GM12878 (cell line): ENCODE data around the gene CDH4. TPM values are rescaled to one million over a fixed set of nuclear protein-coding genes. Genes with fewer than 3 reads are reported as not detected.

ENCODE experiments used
- ATAC-seq: fragments of 200-7000 bp; cut with Tn5 transposase; 3 replicates; pipeline ENCODE4 v1.9.1; 2020; ENCODE audit warnings: mild to moderate bottlenecking, moderate library complexity
- BruUV-seq: library from RNA; stranded (reverse); fragments of 400-500 nt; replicated peaks from 2 replicates; lab custom pipeline; 2021; lab: Mats Ljungman, UMichigan
- CTCF ChIA-PET: fragments of 300-600 bp; sonication (Branson Sonifier 250); formaldehyde crosslinking; extraction: SDS; loops from one replicate; lab custom pipeline; 2021; ENCODE audit warnings: inconsistent platforms; lab: Yijun Ruan, JAX
- POLR2A ChIA-PET: fragments of 350-600 bp; formaldehyde crosslinking; extraction: SDS; loops from one replicate; lab custom pipeline; 2021; ENCODE audit warnings: inconsistent platforms; lab: Charles Lee
- RAD21 ChIA-PET: fragments of 300-600 bp; sonication (Branson Sonifier 250); formaldehyde crosslinking; loops from one replicate; lab custom pipeline; 2023; ENCODE audit warnings: antibody characterized with exemption; ENCODE audit not compliant: unreplicated experiment; lab: Charles Lee
- SMC1A ChIA-PET: fragments of 300-600 bp; sonication (Branson Sonifier 250); formaldehyde crosslinking; loops from one replicate; lab custom pipeline; 2023; ENCODE audit not compliant: unreplicated experiment, uncharacterized antibody; lab: Charles Lee
- DNase-seq: peaks from one replicate; pipeline ENCODE4 v3.0.0-alpha.2; 2011; ENCODE audit warnings: low read depth, low spot score
- FAIRE-seq: peaks from 3 replicates; lab custom pipeline; 2011; peaks lifted over from hg19 to GRCh38; lab: Jason Lieb, UNC
- H2AFZ ChIP-seq: 2 replicates; pipeline ENCODE4 v1.6.0; 2011; ENCODE audit warnings: low read depth, low read length, control low read depth; ENCODE audit not compliant: control insufficient read depth
- H3K27ac ChIP-seq: 2 replicates; pipeline ENCODE4 v1.5.1; 2011; ENCODE audit warnings: control low read depth; ENCODE audit not compliant: control insufficient read depth, insufficient read depth
- H3K27me3 ChIP-seq, 2 experiments: replicated peaks in 1 of 2; 2 replicates each; pipeline versions ENCODE4 v1.6.0 to v1.6.1; 2011; ENCODE audit warnings: low read length in 1 of 2; ENCODE audit not compliant: control insufficient read depth in 2 of 2, insufficient read depth in 2 of 2
- H3K36me3 ChIP-seq, 2 experiments: 2 replicates each; pipeline ENCODE4 v1.5.1; 2011; ENCODE audit warnings: low read length in 1 of 2; ENCODE audit not compliant: control insufficient read depth in 2 of 2, insufficient read depth in 2 of 2
- H3K4me1 ChIP-seq: 2 replicates; pipeline ENCODE4 v1.6.1; 2011; ENCODE audit warnings: mild to moderate bottlenecking, low read length, moderate library complexity, mixed read lengths; ENCODE audit not compliant: control insufficient read depth, insufficient read depth
- H3K4me2 ChIP-seq: 2 replicates; pipeline ENCODE4 v1.6.0; 2011; ENCODE audit warnings: control low read depth; ENCODE audit not compliant: control insufficient read depth, insufficient read depth
- H3K4me3 ChIP-seq: fragments of 200-600 bp; sonication (generic); 2 replicates; pipeline ENCODE4 v1.5.1; 2016
- H3K79me2 ChIP-seq: 2 replicates; pipeline ENCODE4 v1.6.0; 2011; ENCODE audit warnings: low read length; ENCODE audit not compliant: control insufficient read depth, insufficient read depth
- H3K9ac ChIP-seq: 2 replicates; pipeline ENCODE4 v1.8.0; 2011; ENCODE audit warnings: low read length, control low read depth, mixed read lengths; ENCODE audit not compliant: control insufficient read depth, insufficient read depth
- H3K9me3 ChIP-seq: replicated peaks from 3 replicates; pipeline ENCODE4 v1.5.1; 2011; ENCODE audit warnings: mild to moderate bottlenecking, low read length; ENCODE audit not compliant: control insufficient read depth, insufficient read depth
- H4K20me1 ChIP-seq: 2 replicates; pipeline ENCODE4 v1.6.0; 2011; ENCODE audit not compliant: control insufficient read depth, insufficient read depth
- ASH2L ChIP-seq: fragments of 300-600, 200-600 bp; sonication (generic); IDR thresholded peaks from 2 replicates; pipeline ENCODE4 v1.6.1; 2017; ENCODE audit warnings: low read depth, mild to moderate bottlenecking, borderline replicate concordance
- ATF2 ChIP-seq: IDR thresholded peaks from 2 replicates; pipeline ENCODE4 v1.6.1; 2012; ENCODE audit warnings: low read length, inconsistent platforms
- CREM ChIP-seq: IDR thresholded peaks from 2 replicates; pipeline ENCODE4 v1.6.1; 2014; ENCODE audit warnings: antibody characterized with exemption, low read depth
- DPF2 ChIP-seq: fragments of 450-650 bp; IDR thresholded peaks from 2 replicates; pipeline ENCODE4 v1.6.1; 2017; ENCODE audit warnings: mild to moderate bottlenecking
- ELK1 ChIP-seq: IDR thresholded peaks from 2 replicates; pipeline ENCODE4 v1.6.1; 2012; ENCODE audit warnings: low read depth, low read length, improper control_type of control experiment
- FOXM1 ChIP-seq: IDR thresholded peaks from 2 replicates; pipeline ENCODE4 v1.6.1; 2012; ENCODE audit warnings: low read depth, mild to moderate bottlenecking, inconsistent platforms, low read length, moderate library complexity
- HSF1 ChIP-seq: fragments of 150-350 bp; IDR thresholded peaks from 2 replicates; pipeline ENCODE4 v1.6.1; 2014; ENCODE audit warnings: mild to moderate bottlenecking, low read depth, low read length
- IKZF1 ChIP-seq: fragments of 450-650 bp; conservative IDR thresholded peaks from 2 replicates; pipeline ENCODE4 v1.6.1; 2017; ENCODE audit warnings: antibody characterized with exemption, mild to moderate bottlenecking
- JUNB ChIP-seq: IDR thresholded peaks from 2 replicates; pipeline ENCODE4 v1.6.1; 2016; ENCODE audit warnings: antibody characterized with exemption, mild to moderate bottlenecking
- MAX ChIP-seq: IDR thresholded peaks from 2 replicates; pipeline ENCODE4 v1.6.1; 2012; ENCODE audit warnings: low read depth, low read length, improper control_type of control experiment
- MTA2 ChIP-seq: fragments of 450-650 bp; IDR thresholded peaks from 2 replicates; pipeline ENCODE4 v1.6.1; 2016; ENCODE audit warnings: low read depth, mild to moderate bottlenecking, moderate library complexity
- NRF1 ChIP-seq: conservative IDR thresholded peaks from 2 replicates; pipeline ENCODE4 v1.6.1; 2011; ENCODE audit warnings: mild to moderate bottlenecking, low read depth, low read length, improper control_type of control experiment
- PAX5 ChIP-seq: IDR thresholded peaks from 2 replicates; pipeline ENCODE4 v1.6.1; 2011; ENCODE audit warnings: low read depth, low read length, borderline replicate concordance
- POLR2AphosphoS2 ChIP-seq: IDR thresholded peaks from 2 replicates; pipeline ENCODE4 v1.6.1; 2011; ENCODE audit warnings: low read depth, mild to moderate bottlenecking, low read length, improper control_type of control experiment, moderate library complexity
- SREBF1 ChIP-seq: IDR thresholded peaks from 2 replicates; pipeline ENCODE4 v1.6.1; 2012; ENCODE audit warnings: mild to moderate bottlenecking, low read length
- SREBF2 ChIP-seq: IDR thresholded peaks from 2 replicates; pipeline ENCODE4 v1.6.1; 2012; ENCODE audit warnings: mild to moderate bottlenecking, low read length
- WGBS: methylation state at CpG from one replicate; pipeline ENCODE4 v1.1.6; 2016; ENCODE audit warnings: low lambda C conversion rate; ENCODE audit not compliant: insufficient replicate concordance, insufficient coverage; ENCODE audit errors: missing lambda C conversion rate; 5-methylcytosine and 5-hydroxymethylcytosine counted together
- in situ Hi-C: fragments of 300-500 bp; cut with MboI; formaldehyde crosslinking; loops from 9 replicates; pipeline ENCODE4 v1.14.3; 2018; ENCODE audit warnings: mixed read lengths
- intact Hi-C: fragments of 100-400 bp; cut with micrococcal nuclease; formaldehyde crosslinking; loops from one replicate; pipeline ENCODE4 v1.14.2; 2022; ENCODE audit not compliant: unreplicated experiment
- polyA plus RNA-seq, 11 experiments: library from polyadenylated mRNA; depleted of rRNA in 4 of 11; unstranded in 6 of 11; stranded (reverse) in 5 of 11; fragments of >200 nt; fragmentation: Nextera tagmentation in 4 of 11; fragmentation: Illumina TruSeq in 1 of 11; extraction: Ambion mirVana in 4 of 11; extraction: Trizol in 1 of 11; gene quantifications; 1 replicate in 1 of 11; 2 replicates in 10 of 11; pipeline versions ENCODE4 v1.2.1 to v1.2.3, GENCODE V29; 2011 to 2016; ENCODE audit warnings: inconsistent platforms in 2 of 11, missing spikeins in 2 of 11, low read depth in 1 of 11
- total RNA-seq, 4 experiments: library from RNA; depleted of rRNA in 3 of 4; stranded (reverse); fragments of >200 nt in 3 of 4; fragmentation: Illumina TruSeq in 1 of 4; extraction: Trizol in 1 of 4; gene quantifications; 2 replicates each; pipeline versions ENCODE4 v1.2.1 to v1.2.3, GENCODE V29; 2013 to 2021
- TF ChIP-seq, protein P1 (sequence below): fragments of 150-350 bp; IDR thresholded peaks from 2 replicates; pipeline ENCODE4 v1.6.1; 2016; ENCODE audit warnings: low read depth, low read length
- TF ChIP-seq, protein P2 (sequence below): fragments of 450-650 bp; IDR thresholded peaks from 2 replicates; pipeline ENCODE4 v1.6.1; 2016; ENCODE audit warnings: mild to moderate bottlenecking

CDH4 gene
- total and polyA plus RNA-seq, 10 of the 15 experiments (the other 5 are each of a cell fraction or from before 2014, with no cell fraction given), result not detected

DNA sequence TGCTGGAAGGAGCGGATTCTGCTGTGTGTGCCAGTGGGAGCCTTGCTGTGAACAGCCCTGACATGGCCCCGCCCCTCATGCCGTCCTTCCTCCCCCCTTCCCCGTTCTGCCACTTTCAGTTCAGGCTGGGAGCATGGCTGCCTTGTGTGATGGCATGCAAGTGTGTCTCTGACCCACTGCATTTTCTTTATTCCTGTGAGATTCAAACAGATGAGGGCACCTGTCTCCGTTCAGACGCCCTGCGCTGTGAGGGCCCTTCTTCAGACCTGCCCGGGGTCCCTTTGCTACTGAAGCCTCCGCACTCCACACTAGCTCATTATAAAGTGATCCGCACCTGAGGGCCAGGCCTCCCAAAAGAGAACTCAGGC lies 725.3 kb downstream of the CDH4 start:
- H3K4me3 ChIP-seq, result no peak overlapping the region
- H3K79me2 ChIP-seq, result no peaks in the 10 kb centered on the region
- SMC1A ChIA-PET, result no interaction called here
- CTCF ChIA-PET, result no interaction called here
- RAD21 ChIA-PET, result no interaction called here
- no peak overlapping the region for H2AFZ ChIP-seq
- no peaks in the 10 kb centered on the region for H3K4me1 ChIP-seq
- DNase-seq, result no peak
- H3K36me3 ChIP-seq, result peaks cover 8 to 12% of the 10 kb centered on the region in 2 experiments
- intact Hi-C loops, result no loop called here
- no peaks in the 10 kb centered on the region for H3K9me3 ChIP-seq
- no peak overlapping the region for H3K4me2 ChIP-seq
- no peaks in the 10 kb centered on the region for H4K20me1 ChIP-seq
- no peak for FAIRE-seq
- H3K9ac ChIP-seq, result no peak overlapping the region
- no peak overlapping the region for H3K27ac ChIP-seq
- no peak for ATAC-seq
- in situ Hi-C loops, result no loop called here
- no TSS peak for BruUV-seq
- POLR2A ChIA-PET, result no interaction called here
- WGBS, result 87% methylated on average over 7 of the region's 10 CpGs
- H3K27me3 ChIP-seq, result no peaks in the 10 kb centered on the region
- TF ChIP-seq, protein P1, sequence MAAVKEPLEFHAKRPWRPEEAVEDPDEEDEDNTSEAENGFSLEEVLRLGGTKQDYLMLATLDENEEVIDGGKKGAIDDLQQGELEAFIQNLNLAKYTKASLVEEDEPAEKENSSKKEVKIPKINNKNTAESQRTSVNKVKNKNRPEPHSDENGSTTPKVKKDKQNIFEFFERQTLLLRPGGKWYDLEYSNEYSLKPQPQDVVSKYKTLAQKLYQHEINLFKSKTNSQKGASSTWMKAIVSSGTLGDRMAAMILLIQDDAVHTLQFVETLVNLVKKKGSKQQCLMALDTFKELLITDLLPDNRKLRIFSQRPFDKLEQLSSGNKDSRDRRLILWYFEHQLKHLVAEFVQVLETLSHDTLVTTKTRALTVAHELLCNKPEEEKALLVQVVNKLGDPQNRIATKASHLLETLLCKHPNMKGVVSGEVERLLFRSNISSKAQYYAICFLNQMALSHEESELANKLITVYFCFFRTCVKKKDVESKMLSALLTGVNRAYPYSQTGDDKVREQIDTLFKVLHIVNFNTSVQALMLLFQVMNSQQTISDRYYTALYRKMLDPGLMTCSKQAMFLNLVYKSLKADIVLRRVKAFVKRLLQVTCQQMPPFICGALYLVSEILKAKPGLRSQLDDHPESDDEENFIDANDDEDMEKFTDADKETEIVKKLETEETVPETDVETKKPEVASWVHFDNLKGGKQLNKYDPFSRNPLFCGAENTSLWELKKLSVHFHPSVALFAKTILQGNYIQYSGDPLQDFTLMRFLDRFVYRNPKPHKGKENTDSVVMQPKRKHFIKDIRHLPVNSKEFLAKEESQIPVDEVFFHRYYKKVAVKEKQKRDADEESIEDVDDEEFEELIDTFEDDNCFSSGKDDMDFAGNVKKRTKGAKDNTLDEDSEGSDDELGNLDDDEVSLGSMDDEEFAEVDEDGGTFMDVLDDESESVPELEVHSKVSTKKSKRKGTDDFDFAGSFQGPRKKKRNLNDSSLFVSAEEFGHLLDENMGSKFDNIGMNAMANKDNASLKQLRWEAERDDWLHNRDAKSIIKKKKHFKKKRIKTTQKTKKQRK, result no peak
- TF ChIP-seq IKZF1 (no peak), PAX5 (no peak), SREBF2 (no peak), POLR2AphosphoS2 (no peak), SREBF1 (no peak), NRF1 (no peak), DPF2 (no peak), CREM (no peak), JUNB (no peak), MTA2 (no peak), HSF1 (no peak), MAX (no peak), ATF2 (no peak), FOXM1 (no peak), ELK1 (no peak), ASH2L (no peak)
- TF ChIP-seq, protein P2, sequence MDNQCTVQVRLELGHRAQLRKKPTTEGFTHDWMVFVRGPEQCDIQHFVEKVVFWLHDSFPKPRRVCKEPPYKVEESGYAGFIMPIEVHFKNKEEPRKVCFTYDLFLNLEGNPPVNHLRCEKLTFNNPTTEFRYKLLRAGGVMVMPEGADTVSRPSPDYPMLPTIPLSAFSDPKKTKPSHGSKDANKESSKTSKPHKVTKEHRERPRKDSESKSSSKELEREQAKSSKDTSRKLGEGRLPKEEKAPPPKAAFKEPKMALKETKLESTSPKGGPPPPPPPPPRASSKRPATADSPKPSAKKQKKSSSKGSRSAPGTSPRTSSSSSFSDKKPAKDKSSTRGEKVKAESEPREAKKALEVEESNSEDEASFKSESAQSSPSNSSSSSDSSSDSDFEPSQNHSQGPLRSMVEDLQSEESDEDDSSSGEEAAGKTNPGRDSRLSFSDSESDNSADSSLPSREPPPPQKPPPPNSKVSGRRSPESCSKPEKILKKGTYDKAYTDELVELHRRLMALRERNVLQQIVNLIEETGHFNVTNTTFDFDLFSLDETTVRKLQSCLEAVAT, result no peak
